GM18511 (cell line): Measurements from ENCODE around the gene L3MBTL4.
A peak's percentile ranks its signal among the peaks of the same experiment; 100 is the strongest.
"Not testable (repeated sequence)": the region's sequence is repeated elsewhere in the genome, so short reads cannot be mapped to it uniquely, and the experiment has no call there.

Source experiments
- ATAC-seq: cut with Tn5 transposase; IDR thresholded peaks from one replicate; pipeline ENCODE4 v1.9.1; 2021; ENCODE audit warnings: mild to moderate bottlenecking, moderate library complexity; ENCODE audit not compliant: unreplicated experiment

Gene L3MBTL4

DNA sequence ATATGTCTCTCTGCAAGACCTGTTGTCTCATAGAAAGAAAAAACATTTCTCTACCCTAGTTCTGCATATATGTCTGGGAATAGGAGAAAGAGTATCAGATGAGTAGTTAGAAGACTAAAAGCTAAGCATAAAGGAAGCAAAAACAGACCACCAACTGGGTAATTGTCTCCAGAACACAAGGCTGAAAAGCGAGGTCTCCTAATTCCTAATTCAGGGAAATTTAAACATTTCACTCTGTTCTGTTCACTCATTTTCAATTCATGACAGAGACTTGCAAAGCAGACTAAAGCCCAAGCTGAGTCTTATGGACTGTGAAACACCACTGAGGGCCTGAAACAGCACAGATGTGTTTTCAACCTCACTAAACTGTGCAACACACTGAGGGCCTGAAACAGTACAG is 294.9 kb downstream of the L3MBTL4 start:
- no peak for ATAC-seq

DNA sequence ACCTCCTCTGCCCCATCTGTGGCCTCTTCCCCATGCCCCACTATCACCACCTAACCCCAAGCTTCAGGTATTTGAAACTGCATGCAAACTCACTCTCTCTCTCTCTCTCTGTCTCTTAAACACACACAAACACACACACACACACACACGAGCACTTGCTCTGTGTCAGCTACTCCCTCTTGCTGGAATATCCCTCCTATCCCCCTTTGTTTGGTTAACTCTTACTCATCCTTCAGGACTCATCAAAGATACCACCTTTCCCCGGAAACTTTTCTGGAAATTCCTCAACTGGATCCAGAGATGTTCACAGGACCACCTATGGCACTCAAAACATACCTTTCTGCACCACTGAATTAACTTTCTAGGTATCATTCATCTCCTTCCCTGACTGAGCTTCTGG is 296.6 kb downstream of the L3MBTL4 start:
- ATAC-seq, result no peak

GRCh38 chr18:6115710-6116109 is 299.0 kb downstream of the L3MBTL4 start:
- no peak for ATAC-seq

- no peak for ATAC-seq
Measured at GRCh38 chr18:6113650-6114049, 301.1 kb downstream of the L3MBTL4 start.

- no peak for ATAC-seq
Measured at GRCh38 chr18:6111726-6112125, 303.0 kb downstream of the L3MBTL4 start.

DNA sequence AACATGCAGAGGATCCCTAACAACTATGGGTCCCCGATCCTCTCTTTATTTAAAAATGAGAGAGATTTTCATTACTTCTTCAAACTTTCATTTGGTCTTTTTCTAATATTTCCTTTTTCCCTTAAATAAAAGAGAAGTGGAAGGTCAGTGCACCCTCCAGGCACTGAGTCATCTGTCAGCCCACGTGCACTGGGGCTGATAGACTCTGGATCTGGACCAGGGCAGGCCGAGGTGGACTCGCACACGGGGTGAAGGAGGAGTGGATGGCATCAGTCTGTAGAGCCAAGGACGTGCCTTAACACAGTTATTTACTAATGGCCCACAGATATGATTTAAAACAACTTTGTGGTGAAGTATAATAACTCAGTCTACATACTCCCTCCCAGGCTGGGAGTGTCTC is 305.0 kb downstream of the L3MBTL4 start:
- no peak for ATAC-seq

GRCh38 chr18:6107794-6108193 is 306.9 kb downstream of the L3MBTL4 start:
- no peak for ATAC-seq

DNA sequence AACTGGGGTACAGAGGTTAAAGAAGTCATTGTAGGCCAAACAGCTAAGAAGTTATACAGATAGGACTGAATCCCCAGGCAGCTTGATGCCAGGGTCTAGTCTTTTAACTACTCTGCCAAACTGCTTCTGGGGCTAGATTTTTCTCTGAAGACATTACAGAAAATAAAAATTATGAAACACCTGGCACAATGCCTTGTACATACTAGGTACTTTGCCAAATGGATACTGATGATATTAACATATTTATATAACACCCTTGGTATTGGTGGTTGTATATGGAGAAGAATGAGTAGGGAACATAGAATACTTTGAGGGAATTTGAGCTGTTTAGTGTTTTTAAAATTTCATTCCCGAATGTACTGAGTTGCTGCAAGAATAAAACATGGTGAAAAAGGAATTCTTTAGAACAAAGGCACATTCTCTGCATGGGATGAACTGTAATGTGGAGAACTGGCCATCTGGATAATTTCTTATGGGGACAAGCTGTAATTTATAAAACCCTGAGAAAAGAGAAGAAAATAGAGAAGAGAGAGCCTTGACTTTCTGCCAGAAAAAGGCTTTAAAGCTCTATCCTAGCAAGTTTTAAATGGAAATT is 308.5 kb downstream of the L3MBTL4 start:
- no peak for ATAC-seq

DNA sequence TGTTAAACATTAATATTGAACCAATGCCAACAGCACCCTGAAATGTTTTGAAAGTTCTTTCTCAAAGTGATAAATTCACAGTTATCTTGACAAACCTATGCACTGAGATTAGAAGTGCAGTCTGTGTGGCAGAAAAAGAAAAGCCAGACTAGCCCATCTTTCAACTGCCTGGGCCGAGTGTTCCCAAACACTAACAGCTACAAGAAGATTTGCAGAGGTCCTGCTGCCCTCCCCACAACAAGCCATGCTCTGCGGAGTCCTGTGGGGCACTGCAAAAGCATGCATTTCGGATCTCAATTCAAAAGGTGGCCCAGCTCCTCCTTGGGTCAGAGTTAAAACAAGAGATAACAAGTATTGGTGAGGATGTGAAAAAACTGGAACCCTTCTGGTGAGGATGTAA is 311.0 kb downstream of the L3MBTL4 start:
- no peak for ATAC-seq

GRCh38 chr18:6096730-6097129 is 318.0 kb downstream of the L3MBTL4 start:
- no peak for ATAC-seq

DNA sequence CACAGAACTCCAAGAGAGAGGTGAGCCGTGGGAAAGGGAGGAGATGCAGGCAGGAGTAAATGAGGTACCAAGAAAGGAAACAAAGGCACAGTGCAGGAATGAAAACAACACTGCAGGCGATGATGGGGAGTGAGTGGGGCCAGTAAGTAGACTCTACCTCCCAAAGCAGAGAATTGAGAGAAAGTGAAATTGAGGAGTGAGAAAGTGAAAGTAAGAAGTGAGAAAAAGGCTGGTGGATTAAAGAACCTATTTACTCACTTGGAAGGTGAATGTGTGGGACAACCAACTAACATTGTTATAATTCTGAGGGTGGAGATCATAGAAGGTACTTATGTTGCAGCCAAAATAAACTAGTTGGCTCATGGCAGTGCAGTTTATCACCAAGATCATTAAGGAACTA is 326.3 kb downstream of the L3MBTL4 start:
- ATAC-seq, result no peak

DNA sequence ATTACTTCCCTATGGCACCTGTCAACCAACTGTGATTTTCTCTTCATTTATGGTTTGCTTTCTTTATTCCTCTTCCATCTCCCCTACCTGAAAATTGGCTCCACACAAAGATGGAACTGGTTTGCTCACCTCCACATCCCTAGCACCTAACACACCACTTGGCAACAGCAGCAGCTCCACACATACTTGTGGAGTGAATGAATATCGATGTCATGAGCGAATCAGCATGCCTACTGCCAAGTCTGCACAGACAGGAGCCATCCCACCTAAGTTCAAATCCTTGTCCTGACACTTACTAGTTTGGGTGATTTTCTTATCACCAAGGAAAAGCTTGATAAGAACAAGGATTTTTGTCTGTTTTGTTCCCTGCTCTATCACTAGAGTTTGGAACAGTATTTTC is 328.0 kb downstream of the L3MBTL4 start:
- ATAC-seq, result no peak

- no peak for ATAC-seq
Measured at GRCh38 chr18:6079406-6079805, 335.3 kb downstream of the L3MBTL4 start.

DNA sequence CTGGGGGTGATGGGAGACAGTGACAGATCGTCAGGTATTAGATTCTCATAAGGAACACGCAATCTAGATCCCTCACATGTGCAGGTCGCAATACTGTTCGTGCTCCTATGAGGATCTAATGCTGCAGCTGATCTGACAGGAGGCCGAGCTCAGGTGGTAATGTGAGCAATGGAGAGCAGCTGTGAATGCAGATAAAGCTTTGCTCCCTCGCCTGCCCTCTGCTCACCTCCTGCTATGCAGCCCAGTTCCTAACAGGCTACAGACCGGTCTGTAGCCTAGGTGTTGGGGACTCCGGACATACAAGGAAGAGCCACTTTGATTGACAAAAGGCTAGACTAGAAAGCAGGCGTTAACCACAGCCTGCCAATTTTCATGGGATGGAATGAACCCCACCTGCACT is 335.8 kb downstream of the L3MBTL4 start:
- ATAC-seq, result no peak

GRCh38 chr18:6072423-6072822 is 342.3 kb downstream of the L3MBTL4 start:
- not testable (repeated sequence) for ATAC-seq

DNA sequence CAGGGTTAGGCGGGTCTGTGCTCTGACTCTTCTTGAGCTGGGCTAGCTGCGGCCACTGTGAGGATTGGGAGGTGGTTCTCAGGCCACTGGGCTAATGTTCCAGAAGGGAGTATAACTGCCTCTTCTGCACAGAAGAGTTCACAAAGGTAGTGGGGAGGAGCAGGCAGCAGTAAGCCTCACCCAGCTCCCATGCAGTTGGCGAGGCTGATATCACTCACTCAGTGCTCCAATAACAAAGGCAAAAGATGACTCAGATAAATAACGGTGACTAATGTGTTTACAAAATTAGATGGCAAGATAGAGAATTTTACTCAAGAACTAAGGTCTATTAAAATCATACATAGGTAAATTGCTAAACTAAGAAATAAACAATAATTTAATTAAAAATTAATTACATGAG is 345.2 kb downstream of the L3MBTL4 start:
- no peak for ATAC-seq

DNA sequence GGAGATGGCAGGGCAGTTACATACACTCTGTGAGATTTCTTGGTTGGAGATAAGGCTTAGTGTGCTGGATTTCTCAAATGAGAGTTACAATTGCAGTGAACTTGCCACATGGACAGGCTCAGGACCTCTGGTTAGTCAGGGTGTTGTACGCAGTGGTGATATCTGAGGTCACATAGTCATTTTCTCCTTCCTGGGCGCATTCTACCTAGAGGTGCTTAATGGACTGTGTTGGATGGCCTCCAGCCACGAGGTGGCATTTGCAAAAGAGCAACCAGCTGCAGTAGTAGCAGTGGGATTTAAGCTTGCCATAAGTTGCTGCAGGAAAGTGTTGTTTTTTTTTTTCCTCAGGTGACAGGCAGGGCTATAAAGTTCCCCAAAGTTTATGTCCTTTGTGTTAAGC is 345.6 kb downstream of the L3MBTL4 start:
- ATAC-seq, result no peak

DNA sequence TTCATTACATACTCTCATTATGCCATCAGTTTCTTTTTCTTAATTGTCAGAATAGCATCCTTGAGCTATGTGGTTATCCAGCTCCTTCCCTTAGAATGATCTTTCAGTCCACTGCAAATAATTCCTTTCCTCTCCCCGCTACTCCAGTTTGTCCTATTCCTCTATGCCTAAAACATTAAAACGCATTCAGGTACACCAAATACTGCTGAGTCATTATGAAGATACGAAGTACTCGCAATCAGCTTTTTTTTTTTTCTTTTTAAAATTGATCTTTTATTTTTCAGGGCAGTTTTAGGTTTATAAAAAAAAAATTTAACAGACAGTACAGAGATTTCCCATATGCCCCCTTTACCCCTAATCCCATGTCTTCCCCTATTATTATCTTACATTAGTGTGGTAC is 354.6 kb downstream of the L3MBTL4 start:
- no peak for ATAC-seq

DNA sequence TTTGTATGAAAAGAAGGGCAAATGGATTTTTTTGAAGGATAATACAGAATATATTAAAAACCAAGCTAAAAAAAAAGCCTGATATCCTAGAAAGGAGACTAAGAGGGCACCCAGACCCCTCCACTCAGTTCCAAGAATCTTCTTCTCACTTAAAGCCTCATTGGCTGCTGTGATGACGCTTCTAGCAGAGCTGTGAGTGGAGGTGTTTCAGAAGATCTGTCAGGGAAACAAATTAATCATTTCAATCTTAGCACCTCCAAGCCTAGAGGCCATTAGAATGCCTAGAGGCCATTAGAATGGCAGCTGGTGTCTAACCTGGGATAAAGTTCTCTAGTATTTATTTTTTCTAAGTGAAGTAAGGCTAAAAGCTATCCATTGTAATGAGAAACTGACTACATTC is 355.2 kb downstream of the L3MBTL4 start:
- ATAC-seq, result no peak

DNA sequence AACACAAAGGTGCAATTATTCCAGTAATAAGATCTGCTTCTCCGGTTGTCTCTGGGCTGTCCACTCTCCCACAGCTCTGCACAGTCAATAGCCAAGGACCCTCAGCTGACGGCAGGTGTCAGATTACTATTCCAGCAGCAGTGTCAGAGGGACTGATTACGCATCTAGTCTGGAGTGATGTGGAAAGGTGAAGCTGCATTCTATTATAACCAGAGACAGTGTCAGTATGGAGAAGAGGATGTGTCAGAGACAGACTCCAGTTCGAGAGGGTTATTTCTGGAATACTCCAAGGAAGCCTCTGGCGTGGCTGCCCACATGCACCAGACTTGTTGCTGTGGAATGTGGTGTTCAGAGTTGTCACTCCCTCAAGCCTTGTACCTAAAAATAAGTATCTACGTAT is 355.8 kb downstream of the L3MBTL4 start:
- no peak for ATAC-seq

DNA sequence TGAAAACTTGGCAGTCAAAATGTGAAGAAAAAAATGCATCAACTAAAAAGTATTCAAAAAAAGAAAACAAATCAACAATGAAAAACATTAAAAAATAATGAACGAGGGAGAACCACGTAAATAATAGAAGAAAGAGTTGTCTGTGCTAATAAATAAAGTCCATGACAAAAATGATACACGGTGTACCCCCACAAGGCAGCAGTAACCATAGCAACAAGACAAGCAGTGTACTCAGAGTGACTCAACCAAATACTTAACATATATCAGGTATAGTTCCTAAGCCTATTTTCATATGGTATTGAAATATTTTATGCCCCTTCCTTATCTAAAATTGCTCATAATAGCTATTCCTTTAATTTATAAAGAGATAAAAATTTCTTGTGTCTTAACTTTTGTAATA is 357.1 kb downstream of the L3MBTL4 start:
- no peak for ATAC-seq

GRCh38 chr18:6056171-6056910 is 358.4 kb downstream of the L3MBTL4 start:
- peak; percentile 70 for ATAC-seq

DNA sequence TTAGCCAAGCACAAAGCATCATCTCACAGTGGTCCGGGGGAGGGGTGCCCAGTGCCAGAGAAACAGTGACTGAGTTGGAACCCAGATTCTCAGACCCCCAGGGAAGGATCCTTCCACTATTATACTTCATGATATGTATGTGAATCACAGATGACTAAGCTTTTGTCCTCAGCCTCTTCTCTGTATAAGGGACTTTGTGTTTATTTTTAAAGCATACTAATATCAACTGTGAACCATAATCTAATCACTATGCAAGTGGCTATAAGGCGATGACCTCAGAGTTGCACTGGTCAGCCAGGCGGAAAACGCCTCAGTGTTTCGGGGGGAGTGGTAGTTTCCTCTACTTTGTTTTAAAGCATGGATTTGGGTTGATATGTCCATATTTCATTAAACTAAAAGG is 359.0 kb downstream of the L3MBTL4 start:
- ATAC-seq, result no peak
